ENCODE measurements around the gene KLF2.

The KLF2 gene

DNA sequence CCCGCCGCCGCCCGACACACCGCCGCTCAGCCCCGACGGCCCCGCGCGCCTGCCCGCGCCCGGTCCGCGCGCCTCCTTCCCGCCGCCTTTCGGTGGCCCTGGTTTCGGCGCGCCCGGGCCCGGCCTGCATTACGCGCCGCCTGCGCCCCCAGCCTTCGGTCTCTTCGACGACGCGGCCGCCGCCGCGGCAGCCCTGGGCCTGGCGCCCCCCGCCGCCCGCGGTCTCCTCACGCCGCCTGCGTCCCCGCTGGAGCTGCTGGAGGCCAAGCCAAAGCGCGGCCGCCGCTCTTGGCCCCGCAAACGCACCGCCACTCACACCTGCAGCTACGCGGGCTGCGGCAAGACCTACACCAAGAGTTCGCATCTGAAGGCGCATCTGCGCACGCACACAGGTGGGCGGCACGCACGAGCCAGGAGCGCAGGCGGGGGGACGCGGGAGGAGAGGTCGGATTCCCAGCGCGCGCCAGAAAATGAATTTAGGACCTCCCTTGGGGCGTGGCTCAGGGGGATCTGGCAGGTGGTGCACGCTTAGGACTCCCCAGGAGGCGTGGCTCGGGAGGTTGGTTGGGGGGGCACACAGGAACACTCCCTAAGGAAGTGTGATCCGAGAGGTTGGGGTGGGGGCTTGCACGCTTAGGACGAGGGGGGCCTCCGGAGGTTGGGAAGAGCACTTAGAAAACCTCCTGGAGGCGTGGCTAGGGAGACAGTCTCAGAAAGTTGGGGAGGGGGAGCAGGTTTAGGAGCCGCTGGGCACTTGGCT, 1.2 kb downstream of the KLF2 start:
- peak overlapping the region; percentile 78 for H3K4me3 Mint-ChIP-seq
- H3K36me3 Mint-ChIP-seq (ENCODE audit: low read depth): peaks cover 22% of the 10 kb centered on the region
- H3K27me3 Mint-ChIP-seq: peaks cover 34% of the 10 kb centered on the region
- intact Hi-C loops (cut with micrococcal nuclease): loop anchor here (5.0 kb wide), 4 partner anchors 41 to 79 kb away; no protein-coding TSS in a partner anchor
- peak overlapping the region; percentile 68 for H3K27ac Mint-ChIP-seq
- peaks cover 63% of the 10 kb centered on the region for H3K4me1 Mint-ChIP-seq (ENCODE audit: low read depth)
- no peaks in the 10 kb centered on the region for H3K9me3 Mint-ChIP-seq

GRCh38 chr19:16326401-16327168, 2.0 kb downstream of the KLF2 start:
- Mint-ChIP-seq H3K27me3 (peaks cover 30% of the 10 kb centered on the region), H3K9me3 (no peaks in the 10 kb centered on the region), H3K4me1 (ENCODE audit: low read depth) (peaks cover 63% of the 10 kb centered on the region), H3K4me3 (peak overlapping the region; percentile 78), H3K27ac (peak overlapping the region; percentile 86), H3K36me3 (ENCODE audit: low read depth) (peaks cover 22% of the 10 kb centered on the region)
- intact Hi-C loops (cut with micrococcal nuclease): loop anchor here (5.0 kb wide), 4 partner anchors 41 to 79 kb away; no protein-coding TSS in a partner anchor

- peaks cover 63% of the 10 kb centered on the region for H3K4me1 Mint-ChIP-seq (ENCODE audit: low read depth)
- H3K27ac Mint-ChIP-seq: peak overlapping the region; percentile 86
Measured at GRCh38 chr19:16327169-16327475, 2.5 kb downstream of the KLF2 start.

GRCh38 chr19:16327501-16327900, 2.9 kb downstream of the KLF2 start:
- Mint-ChIP-seq H3K9me3 (no peaks in the 10 kb centered on the region), H3K4me3 (peak overlapping the region; percentile 55), H3K36me3 (ENCODE audit: low read depth) (peaks cover 22% of the 10 kb centered on the region), H3K4me1 (ENCODE audit: low read depth) (peaks cover 62% of the 10 kb centered on the region), H3K27me3 (peaks cover 29% of the 10 kb centered on the region), H3K27ac (peak overlapping the region; percentile 86)
- intact Hi-C loops (cut with micrococcal nuclease): loop anchor here (5.0 kb wide), 4 partner anchors 40 to 80 kb away; no protein-coding TSS in a partner anchor

More at GRCh38 chr19:16327169-16327475, 2.5 kb downstream of the KLF2 start:
- no peaks in the 10 kb centered on the region for H3K9me3 Mint-ChIP-seq
- intact Hi-C loops (cut with micrococcal nuclease): loop anchor here (5.0 kb wide), 4 partner anchors 40 to 80 kb away; no protein-coding TSS in a partner anchor
- H3K4me3 Mint-ChIP-seq: peak overlapping the region; percentile 78
- H3K27me3 Mint-ChIP-seq: peaks cover 32% of the 10 kb centered on the region
- H3K36me3 Mint-ChIP-seq (ENCODE audit: low read depth): peaks cover 22% of the 10 kb centered on the region

DNA sequence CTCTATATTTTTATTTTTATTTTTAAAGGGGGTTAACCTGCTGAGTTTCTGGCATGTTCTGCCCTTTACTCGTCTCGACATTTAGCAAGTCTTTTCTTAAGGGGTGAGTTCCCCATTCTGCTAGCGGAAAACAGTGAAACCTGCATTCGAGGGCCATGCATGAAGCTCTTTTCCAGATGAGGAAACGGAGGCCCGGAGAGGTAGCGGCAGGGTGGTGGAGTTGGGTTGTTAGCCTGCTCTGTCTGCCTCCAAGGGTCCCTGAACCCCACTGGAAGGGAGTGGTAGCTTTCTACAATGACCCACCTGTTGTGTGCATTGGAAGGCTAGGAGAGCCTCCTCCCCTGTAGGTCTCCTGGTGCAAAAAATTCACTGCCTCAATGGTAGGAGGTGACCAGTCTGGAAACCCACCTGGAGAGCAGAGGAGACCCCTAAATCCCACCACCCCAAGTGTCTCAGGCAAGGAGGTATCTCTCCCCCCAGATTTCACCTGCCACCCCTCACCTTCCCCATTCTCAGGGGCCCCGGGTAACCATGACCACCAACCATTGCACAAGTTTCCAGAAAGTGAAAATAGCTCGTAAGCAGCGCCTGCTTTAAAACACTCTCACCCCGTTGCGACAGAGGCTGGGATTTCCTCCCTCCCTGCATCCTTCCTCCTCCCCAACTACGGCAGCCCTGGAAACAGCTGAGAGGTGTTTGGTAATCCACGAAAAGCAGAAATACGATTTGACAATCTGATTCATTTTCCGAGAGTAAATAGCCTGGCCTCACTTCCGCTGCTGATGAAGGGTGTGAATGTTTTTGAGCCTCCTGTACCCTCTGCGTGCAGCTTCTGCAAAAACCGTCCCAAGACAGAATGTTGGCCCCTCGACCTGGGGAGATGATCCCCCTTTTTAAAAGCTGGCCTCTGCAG, 3.5 kb downstream of the KLF2 start:
- Mint-ChIP-seq H3K36me3 (ENCODE audit: low read depth) (peaks cover 22% of the 10 kb centered on the region), H3K27me3 (peaks cover 25% of the 10 kb centered on the region), H3K4me3 (peak overlapping the region; percentile 58), H3K4me1 (ENCODE audit: low read depth) (peaks cover 55% of the 10 kb centered on the region), H3K27ac (peak overlapping the region; percentile 86), H3K9me3 (no peaks in the 10 kb centered on the region)
- intact Hi-C loops (cut with micrococcal nuclease): loop anchor here (1.0 to 5.0 kb wide), 5 partner anchors 14 to 81 kb away; no protein-coding TSS in a partner anchor

DNA sequence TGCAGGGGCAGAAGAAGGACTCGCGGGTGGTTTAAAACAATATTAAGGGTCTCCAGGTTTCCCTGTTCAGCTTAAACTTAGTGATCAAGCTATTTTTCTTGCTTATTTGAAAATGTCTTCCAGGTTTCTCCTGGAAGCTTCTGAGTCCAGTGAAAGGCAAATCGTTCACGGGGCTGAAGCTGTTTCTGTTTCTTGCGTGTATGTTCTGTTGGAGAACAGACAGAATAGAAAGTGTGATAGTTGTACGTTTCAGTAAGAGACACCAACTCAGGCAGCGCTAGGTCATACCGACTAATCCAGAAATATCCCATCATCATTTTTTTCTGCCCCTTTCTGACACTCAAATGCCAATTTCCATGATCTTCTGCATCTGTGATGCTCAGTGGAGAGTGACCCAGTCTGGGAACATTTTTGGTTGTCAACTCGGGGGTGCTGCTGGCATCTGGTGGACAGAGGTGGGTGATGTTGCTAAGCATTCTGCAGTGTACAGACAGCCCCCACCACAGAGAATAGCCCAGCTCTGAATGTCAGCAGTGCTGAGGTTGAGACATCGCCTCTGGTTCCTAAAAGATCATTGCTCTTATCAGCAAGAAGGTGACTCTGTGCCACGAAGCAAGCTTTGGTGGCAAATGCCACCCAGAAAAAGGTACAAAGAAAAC, 4.3 kb downstream of the KLF2 start:
- H3K9me3 Mint-ChIP-seq: no peaks in the 10 kb centered on the region
- peaks cover 50% of the 10 kb centered on the region for H3K4me1 Mint-ChIP-seq (ENCODE audit: low read depth)
- peak overlapping the region; percentile 86 for H3K27ac Mint-ChIP-seq
- intact Hi-C loops (cut with micrococcal nuclease): loop anchor here (1.0 to 5.0 kb wide), 5 partner anchors 13 to 82 kb away; no protein-coding TSS in a partner anchor
- H3K27me3 Mint-ChIP-seq: peaks cover 25% of the 10 kb centered on the region
- peaks cover 22% of the 10 kb centered on the region for H3K36me3 Mint-ChIP-seq (ENCODE audit: low read depth)
- H3K4me3 Mint-ChIP-seq: peak overlapping the region; percentile 26

DNA sequence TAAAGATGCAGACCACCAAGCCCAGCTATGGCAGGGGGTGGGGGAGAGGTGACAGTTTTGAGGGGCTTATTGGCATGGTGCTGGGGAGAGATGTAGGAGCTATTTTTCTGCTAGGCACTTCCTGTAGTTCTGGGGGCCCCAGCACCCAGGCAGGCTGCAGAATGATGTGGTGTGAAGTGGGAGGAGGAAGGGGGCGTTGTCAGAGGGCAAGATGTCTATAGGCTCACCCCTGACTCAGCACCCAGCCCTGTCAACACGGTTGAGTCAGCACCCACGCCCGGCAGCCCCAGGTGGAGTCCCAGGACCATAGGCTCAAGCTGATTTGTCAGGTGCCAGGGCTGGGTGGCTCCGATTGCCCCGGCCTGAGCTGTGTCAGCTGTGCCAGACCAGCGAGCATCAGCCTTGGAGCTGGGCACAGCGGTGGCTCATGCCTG, 5.8 kb downstream of the KLF2 start:
- no peak overlapping the region for H3K27ac Mint-ChIP-seq
- H3K36me3 Mint-ChIP-seq (ENCODE audit: low read depth): peaks cover 22% of the 10 kb centered on the region
- no peak overlapping the region for H3K4me3 Mint-ChIP-seq
- intact Hi-C loops (cut with micrococcal nuclease): no loop called here
- H3K4me1 Mint-ChIP-seq (ENCODE audit: low read depth): peaks cover 54% of the 10 kb centered on the region
- H3K9me3 Mint-ChIP-seq: no peaks in the 10 kb centered on the region
- peaks cover 26% of the 10 kb centered on the region for H3K27me3 Mint-ChIP-seq

DNA sequence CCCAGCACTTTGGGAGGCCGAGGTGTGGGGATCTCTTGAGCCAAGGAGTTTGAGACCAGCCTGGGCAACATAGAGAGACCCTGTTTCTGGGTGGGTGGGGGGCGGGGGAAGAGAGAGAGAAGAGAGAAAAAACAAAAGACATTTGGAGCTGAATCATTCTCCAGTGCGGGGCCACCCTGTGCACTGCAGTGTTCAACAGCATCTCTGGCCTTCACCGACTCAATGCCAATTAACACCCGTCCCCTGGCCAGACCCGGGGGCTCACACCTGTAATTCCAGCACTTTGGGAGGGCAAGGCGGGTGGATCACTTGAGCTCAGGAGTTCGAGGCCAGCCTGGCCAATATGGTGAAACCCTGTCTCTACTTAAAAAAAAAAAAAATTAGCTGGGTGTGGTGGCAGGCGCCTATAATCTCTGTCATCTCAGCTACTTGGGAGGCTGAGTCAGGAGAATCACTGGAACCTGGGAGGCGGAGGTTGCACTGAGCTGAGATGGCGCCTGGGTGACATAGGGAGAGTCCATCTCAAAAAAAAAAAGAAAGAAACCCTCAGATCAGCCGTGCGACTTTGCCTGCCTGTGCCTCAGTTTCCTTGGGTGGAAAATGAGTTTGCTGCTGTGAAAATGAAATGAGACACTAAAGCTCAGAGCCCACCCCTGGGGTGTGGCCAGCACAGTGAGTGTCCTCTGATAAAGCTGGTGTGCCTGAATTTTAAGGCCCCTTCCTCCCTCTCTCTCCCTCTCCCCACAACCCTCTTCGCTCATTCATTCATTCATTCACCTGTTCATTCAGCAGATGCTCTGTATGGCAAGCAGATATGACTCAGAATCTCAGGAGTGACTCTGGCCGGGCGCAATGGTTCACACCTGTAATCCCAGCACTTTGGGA, 6.4 kb downstream of the KLF2 start:
- intact Hi-C loops (cut with micrococcal nuclease): no loop called here
- no peaks in the 10 kb centered on the region for H3K9me3 Mint-ChIP-seq
- H3K27me3 Mint-ChIP-seq: peaks cover 23% of the 10 kb centered on the region
- H3K27ac Mint-ChIP-seq: no peak overlapping the region
- H3K36me3 Mint-ChIP-seq (ENCODE audit: low read depth): peaks cover 17% of the 10 kb centered on the region
- H3K4me3 Mint-ChIP-seq: no peak overlapping the region
- peaks cover 49% of the 10 kb centered on the region for H3K4me1 Mint-ChIP-seq (ENCODE audit: low read depth)

GRCh38 chr19:16333001-16333586, 8.5 kb downstream of the KLF2 start:
- H3K27me3 Mint-ChIP-seq: peaks cover 35% of the 10 kb centered on the region
- no peak overlapping the region for H3K4me3 Mint-ChIP-seq
- intact Hi-C loops (cut with micrococcal nuclease): no loop called here
- H3K27ac Mint-ChIP-seq: no peak overlapping the region
- no peaks in the 10 kb centered on the region for H3K9me3 Mint-ChIP-seq
- peaks cover 37% of the 10 kb centered on the region for H3K4me1 Mint-ChIP-seq (ENCODE audit: low read depth)
- no peaks in the 10 kb centered on the region for H3K36me3 Mint-ChIP-seq (ENCODE audit: low read depth)

- intact Hi-C loops (cut with micrococcal nuclease): no loop called here
- no peaks in the 10 kb centered on the region for H3K9me3 Mint-ChIP-seq
- no peak overlapping the region for H3K4me3 Mint-ChIP-seq
- no peaks in the 10 kb centered on the region for H3K36me3 Mint-ChIP-seq (ENCODE audit: low read depth)
- H3K4me1 Mint-ChIP-seq (ENCODE audit: low read depth): peaks cover 37% of the 10 kb centered on the region
- peaks cover 46% of the 10 kb centered on the region for H3K27me3 Mint-ChIP-seq
- no peak overlapping the region for H3K27ac Mint-ChIP-seq
Measured at GRCh38 chr19:16334411-16334810, 9.8 kb downstream of the KLF2 start.

GRCh38 chr19:16335226-16335625, 10.6 kb downstream of the KLF2 start:
- Mint-ChIP-seq H3K36me3 (ENCODE audit: low read depth) (no peaks in the 10 kb centered on the region), H3K4me3 (no peak overlapping the region), H3K9me3 (no peaks in the 10 kb centered on the region), H3K27ac (no peak overlapping the region), H3K4me1 (ENCODE audit: low read depth) (peaks cover 33% of the 10 kb centered on the region), H3K27me3 (peaks cover 47% of the 10 kb centered on the region)
- intact Hi-C loops (cut with micrococcal nuclease): no loop called here

GRCh38 chr19:16336571-16336970, 11.9 kb downstream of the KLF2 start:
- Mint-ChIP-seq H3K9me3 (no peaks in the 10 kb centered on the region), H3K27me3 (peaks cover 48% of the 10 kb centered on the region), H3K36me3 (ENCODE audit: low read depth) (no peaks in the 10 kb centered on the region), H3K4me1 (ENCODE audit: low read depth) (peaks cover 34% of the 10 kb centered on the region), H3K4me3 (no peak overlapping the region), H3K27ac (no peak overlapping the region)
- intact Hi-C loops (cut with micrococcal nuclease): no loop called here
